Brain microvascular endothelial cell (primary cell): Measurements from ENCODE around the gene NMNAT2.
A peak's percentile ranks its signal among the peaks of the same experiment; 100 is the strongest.

ENCODE experiments used
- DNase-seq: peaks from one replicate; pipeline ENCODE4 v3.0.0-alpha.2; 2020
- H3K27ac ChIP-seq: fragments of 250-450 bp; sonication (Bioruptor Pico); 2 replicates; pipeline ENCODE4 v1.5.1; 2020; ENCODE audit warnings: mild to moderate bottlenecking, moderate library complexity
- H3K27me3 ChIP-seq: fragments of 250-450 bp; sonication (Bioruptor Pico); replicated peaks from 2 replicates; pipeline ENCODE4 v1.5.1; 2020; ENCODE audit warnings: mild to moderate bottlenecking
- H3K36me3 ChIP-seq: fragments of 250-450 bp; sonication (Bioruptor Pico); replicated peaks from 2 replicates; pipeline ENCODE4 v1.5.1; 2020; ENCODE audit warnings: mild to moderate bottlenecking
- H3K4me3 ChIP-seq: 2 replicates; pipeline ENCODE4 v1.5.1; 2011; ENCODE audit warnings: low read depth, mild to moderate bottlenecking, control low read depth, low read length, moderate library complexity
- in situ Hi-C: cut with HindIII; loops from 2 replicates; pipeline ENCODE4 v1.10.0; 2017; ENCODE audit warnings: low sequenced_read_pairs, low pct_ligation_motif_present
- TF ChIP-seq, protein P1 (sequence below): IDR thresholded peaks from 2 replicates; pipeline ENCODE4 v1.5.1; 2011; ENCODE audit warnings: low read depth, mild to moderate bottlenecking, moderate library complexity, low read length, control low read depth, inconsistent platforms; ENCODE audit errors: missing control alignments

NMNAT2 gene

DNA sequence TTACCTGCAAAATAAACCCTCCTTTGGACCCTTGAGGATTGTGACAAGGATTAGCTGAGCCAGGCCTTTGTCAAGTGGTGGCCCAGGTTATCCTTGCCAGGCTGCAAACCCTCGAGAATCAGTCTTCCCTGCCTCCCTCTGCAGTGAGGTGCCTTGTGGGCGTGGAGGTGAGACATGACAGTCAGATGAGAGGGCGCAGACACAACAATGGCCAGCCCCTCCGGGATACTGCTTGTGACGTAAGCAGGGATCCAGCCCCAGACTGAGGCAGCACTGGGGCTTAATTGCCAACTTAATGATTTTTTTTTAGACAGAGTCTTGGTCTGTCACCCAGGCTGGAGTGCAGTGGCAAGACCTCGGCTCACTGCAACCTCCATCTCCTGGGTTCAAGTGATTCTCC is 127.6 kb downstream of the NMNAT2 start:
- in situ Hi-C loops, result no loop called here
- Histone ChIP-seq H3K27me3 (no peaks in the 10 kb centered on the region), H3K36me3 (no peaks in the 10 kb centered on the region), H3K4me3 (no peak overlapping the region), H3K27ac (no peak overlapping the region)
- TF ChIP-seq, protein P1, sequence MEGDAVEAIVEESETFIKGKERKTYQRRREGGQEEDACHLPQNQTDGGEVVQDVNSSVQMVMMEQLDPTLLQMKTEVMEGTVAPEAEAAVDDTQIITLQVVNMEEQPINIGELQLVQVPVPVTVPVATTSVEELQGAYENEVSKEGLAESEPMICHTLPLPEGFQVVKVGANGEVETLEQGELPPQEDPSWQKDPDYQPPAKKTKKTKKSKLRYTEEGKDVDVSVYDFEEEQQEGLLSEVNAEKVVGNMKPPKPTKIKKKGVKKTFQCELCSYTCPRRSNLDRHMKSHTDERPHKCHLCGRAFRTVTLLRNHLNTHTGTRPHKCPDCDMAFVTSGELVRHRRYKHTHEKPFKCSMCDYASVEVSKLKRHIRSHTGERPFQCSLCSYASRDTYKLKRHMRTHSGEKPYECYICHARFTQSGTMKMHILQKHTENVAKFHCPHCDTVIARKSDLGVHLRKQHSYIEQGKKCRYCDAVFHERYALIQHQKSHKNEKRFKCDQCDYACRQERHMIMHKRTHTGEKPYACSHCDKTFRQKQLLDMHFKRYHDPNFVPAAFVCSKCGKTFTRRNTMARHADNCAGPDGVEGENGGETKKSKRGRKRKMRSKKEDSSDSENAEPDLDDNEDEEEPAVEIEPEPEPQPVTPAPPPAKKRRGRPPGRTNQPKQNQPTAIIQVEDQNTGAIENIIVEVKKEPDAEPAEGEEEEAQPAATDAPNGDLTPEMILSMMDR, result no peak
- DNase-seq, result no peak

DNA sequence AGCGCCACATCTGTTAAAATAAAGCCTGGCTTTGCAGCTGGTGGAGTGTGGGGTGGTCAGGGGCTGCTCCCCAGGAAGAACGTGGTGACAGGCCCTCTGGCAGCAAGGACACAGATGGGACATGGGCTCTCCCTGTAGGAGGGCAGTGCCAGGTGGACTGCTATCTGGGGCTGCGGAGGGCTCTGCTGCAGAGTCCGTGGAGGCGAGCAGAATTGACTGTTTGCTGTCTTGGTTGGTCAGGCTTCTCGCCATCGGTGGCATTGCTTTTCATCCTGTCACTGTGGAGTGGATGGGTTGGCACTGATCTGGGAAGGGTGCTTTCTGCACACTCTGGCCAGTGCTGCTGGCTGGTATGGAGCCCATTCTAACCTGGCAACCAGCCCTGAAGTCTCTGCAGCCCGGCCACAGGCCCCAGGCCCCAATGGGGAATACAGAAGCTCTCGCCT is 129.1 kb downstream of the NMNAT2 start:
- no peak for DNase-seq
- in situ Hi-C loops, result no loop called here
- Histone ChIP-seq H3K4me3 (no peak overlapping the region), H3K27ac (no peak overlapping the region), H3K27me3 (no peaks in the 10 kb centered on the region), H3K36me3 (no peaks in the 10 kb centered on the region)
- TF ChIP-seq, protein P1, result no peak

DNA sequence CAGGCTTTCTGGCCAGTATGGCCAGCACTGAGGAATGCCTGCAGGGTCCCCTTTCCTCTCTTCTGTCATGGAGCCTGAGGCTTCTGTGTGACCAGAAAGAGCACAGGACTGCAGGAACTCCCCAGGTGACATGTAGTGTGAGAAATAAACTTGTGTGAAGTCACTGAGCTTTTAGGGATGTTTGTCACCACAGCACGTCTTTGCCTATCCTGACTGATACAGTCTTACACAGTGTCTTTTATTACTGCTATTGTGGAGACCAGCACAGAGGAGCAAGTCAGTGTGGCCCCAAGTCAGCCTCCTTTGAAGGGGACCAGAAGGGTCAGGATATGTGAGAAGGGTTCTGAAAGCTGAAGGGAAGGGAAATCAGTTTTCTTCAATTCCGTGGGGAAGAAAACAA is 129.6 kb downstream of the NMNAT2 start:
- no peaks in the 10 kb centered on the region for H3K27me3 ChIP-seq
- TF ChIP-seq, protein P1, result no peak
- no peak for DNase-seq
- H3K36me3 ChIP-seq, result no peaks in the 10 kb centered on the region
- H3K27ac ChIP-seq, result no peak overlapping the region
- in situ Hi-C loops, result no loop called here
- H3K4me3 ChIP-seq, result no peak overlapping the region

DNA sequence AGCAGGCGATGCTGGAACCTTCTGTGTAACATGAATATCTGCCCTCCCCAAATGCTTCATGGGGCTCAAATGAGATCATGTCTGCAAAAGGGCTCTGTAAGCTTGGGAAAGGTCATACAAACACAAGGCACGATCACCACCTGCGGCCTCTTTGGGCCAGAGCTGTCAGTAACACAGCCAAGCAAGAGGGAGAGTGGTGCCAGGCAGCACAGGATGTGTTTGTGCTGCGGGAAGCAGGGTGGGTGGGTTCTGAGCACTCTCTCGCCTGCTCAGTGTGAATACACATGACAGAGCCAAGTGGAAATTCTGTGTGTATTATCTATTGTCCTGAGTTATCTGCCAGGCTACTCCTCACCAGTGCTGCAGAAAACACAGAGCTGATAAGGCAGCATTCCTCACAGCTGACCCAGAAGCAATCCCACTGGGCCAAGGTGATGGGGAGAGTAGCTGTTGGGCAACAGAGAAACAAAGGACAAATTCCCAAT is 130.9 kb downstream of the NMNAT2 start:
- no peak overlapping the region for H3K4me3 ChIP-seq
- in situ Hi-C loops, result no loop called here
- H3K27me3 ChIP-seq, result no peaks in the 10 kb centered on the region
- H3K27ac ChIP-seq, result no peak overlapping the region
- peak; percentile 55 for DNase-seq
- H3K36me3 ChIP-seq, result no peaks in the 10 kb centered on the region
- TF ChIP-seq, protein P1, result no peak

DNA sequence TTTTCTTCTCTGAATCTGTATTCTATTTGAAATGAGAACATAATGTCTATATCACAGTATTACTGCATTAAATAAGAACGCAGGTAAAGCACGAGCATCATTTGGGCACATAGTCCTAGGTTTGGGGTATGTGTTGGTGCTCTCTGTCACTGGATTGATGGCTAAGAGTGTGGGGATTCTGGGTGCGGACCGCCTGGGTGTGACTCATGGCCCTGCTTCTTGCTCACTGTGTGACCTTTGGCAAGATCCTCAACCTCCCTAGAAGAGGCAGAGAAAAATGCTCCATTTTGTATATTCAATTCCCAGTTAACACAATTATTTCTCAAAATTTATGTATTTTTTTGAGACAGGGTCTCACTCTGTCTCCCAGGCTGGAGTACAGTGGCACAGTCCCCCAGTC is 132.4 kb downstream of the NMNAT2 start:
- Histone ChIP-seq H3K36me3 (no peaks in the 10 kb centered on the region), H3K27me3 (no peaks in the 10 kb centered on the region), H3K27ac (no peak overlapping the region), H3K4me3 (no peak overlapping the region)
- TF ChIP-seq, protein P1, result no peak
- in situ Hi-C loops, result no loop called here
- peak; percentile 16 for DNase-seq

DNA sequence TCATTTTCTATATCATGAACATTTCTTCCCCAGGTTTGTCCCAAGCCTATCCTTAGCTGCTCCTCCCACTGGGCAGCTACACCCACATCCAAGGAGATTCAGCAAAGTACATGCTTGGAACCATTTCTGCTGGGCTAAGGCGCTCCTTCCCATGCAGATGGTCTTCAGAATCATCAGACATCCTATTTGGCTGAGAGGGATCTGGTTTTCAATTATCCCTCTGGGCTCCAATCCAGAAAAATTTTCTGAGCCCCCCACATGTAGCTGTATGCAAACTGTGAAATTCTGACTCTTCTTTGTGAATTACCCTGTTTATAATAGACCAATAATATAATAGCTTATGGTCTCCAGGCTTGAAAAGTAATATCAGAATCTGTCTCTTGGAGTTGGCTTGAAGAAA is 132.9 kb downstream of the NMNAT2 start:
- Histone ChIP-seq H3K36me3 (no peaks in the 10 kb centered on the region), H3K4me3 (no peak overlapping the region), H3K27ac (no peak overlapping the region), H3K27me3 (no peaks in the 10 kb centered on the region)
- TF ChIP-seq, protein P1, result no peak
- in situ Hi-C loops, result no loop called here
- DNase-seq, result no peak
